ENCODE results near the gene KLRD1.

Gene KLRD1

DNA sequence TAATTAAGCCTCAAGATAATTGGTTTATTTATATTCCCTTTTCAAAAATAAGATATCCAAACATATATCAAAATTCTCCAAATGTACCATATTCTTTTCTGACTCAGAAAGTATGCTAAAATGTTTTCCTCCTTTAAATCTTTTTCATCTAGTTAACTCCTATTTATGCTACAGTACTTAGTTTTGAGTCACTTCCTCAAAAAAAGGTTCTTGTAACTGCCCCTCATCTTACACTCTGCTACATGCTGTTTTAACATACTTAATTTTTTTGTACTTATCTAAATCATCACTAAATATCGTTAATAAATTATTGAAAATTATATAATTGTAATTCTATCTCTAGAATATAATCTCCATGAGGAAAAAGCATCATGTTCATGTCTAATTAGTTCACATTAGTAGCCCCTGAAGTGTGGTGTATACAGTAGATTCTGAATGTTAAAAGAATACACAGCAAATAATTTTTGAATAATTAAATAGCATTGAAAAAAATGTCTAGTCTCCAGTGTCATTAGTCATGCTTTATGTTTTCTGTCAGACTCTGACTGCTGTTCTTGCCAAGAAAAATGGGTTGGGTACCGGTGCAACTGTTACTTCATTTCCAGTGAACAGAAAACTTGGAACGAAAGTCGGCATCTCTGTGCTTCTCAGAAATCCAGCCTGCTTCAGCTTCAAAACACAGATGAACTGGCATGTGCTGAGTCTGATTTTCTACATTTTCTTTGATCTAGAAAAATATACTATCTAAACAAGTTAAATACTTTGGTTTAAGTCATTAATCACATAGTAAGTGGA lies 3.5 kb downstream of the KLRD1 start:
- TF ChIP-seq REST (IDR thresholded peaks at IDR 0.05; ENCODE audit: low read depth) (no peak), ZBTB7A (IDR thresholded peaks at IDR 0.05; ENCODE audit: low read depth) (no peak), EGR1 (IDR thresholded peaks at IDR 0.05) (no peak), TCF12 (IDR thresholded peaks at IDR 0.05; ENCODE audit: low read depth) (no peak), CREB1 (IDR thresholded peaks at IDR 0.05; ENCODE audit: low read depth) (no peak), FOXM1 (IDR thresholded peaks at IDR 0.05; ENCODE audit: borderline replicate concordance, low read depth) (no peak), NFIC (IDR thresholded peaks at IDR 0.05) (no peak), TEAD4 (IDR thresholded peaks at IDR 0.05) (no peak), USF1 (IDR thresholded peaks at IDR 0.05) (no peak), CEBPB (IDR thresholded peaks at IDR 0.05) (no peak)

DNA sequence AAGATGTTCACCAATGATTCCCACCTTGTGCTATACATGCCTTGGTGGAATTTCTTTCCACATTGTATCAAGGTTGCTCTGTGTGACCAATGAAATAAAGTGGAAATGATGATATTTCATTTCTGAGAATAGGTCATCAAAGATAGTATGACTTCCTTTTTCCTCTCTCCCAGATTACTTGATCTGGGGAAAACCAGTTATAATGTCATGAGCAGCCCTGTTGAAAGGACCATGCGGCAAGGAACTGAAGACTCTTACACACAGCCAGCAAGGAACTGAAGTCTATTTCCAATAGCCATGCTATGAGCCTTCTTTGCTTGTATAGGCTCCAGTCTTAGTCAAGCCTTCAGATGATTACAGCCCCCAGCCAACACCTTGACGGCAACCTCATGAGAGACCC lies 11.7 kb downstream of the KLRD1 start:
- no peak for TF ChIP-seq FOXM1 (IDR thresholded peaks at IDR 0.05; ENCODE audit: borderline replicate concordance, low read depth)
- no peak for TF ChIP-seq CREB1 (IDR thresholded peaks at IDR 0.05; ENCODE audit: low read depth)
- no peak for TF ChIP-seq NFIC (IDR thresholded peaks at IDR 0.05)
- TF ChIP-seq ZBTB7A (IDR thresholded peaks at IDR 0.05; ENCODE audit: low read depth), result no peak
- no peak for TF ChIP-seq TAF1 (IDR thresholded peaks at IDR 0.05; ENCODE audit: low read depth)

DNA sequence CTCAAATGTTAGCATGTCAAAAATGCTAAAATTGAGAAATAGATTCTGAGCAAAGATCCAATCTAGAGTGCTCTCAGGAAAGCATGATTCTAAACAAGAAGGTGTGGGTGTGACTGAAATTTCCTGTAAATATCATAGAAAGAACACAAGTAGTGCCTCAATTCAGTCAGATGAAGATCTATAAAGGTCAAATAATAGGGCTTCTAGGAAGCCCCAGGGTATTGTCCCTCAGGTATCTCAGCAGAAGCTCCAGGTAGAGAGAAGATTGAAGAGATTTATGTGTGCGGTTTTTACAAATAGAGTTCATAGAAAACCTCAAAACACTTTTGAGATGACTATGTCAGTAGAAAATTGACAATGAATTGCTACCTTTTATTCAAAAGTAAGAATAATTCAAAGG lies 13.0 kb downstream of the KLRD1 start:
- TF ChIP-seq RAD21 (IDR thresholded peaks at IDR 0.05; ENCODE audit: low read depth) (no peak), EP300 (IDR thresholded peaks at IDR 0.05; ENCODE audit: borderline replicate concordance) (no peak), TCF12 (IDR thresholded peaks at IDR 0.05; ENCODE audit: low read depth) (no peak)

DNA sequence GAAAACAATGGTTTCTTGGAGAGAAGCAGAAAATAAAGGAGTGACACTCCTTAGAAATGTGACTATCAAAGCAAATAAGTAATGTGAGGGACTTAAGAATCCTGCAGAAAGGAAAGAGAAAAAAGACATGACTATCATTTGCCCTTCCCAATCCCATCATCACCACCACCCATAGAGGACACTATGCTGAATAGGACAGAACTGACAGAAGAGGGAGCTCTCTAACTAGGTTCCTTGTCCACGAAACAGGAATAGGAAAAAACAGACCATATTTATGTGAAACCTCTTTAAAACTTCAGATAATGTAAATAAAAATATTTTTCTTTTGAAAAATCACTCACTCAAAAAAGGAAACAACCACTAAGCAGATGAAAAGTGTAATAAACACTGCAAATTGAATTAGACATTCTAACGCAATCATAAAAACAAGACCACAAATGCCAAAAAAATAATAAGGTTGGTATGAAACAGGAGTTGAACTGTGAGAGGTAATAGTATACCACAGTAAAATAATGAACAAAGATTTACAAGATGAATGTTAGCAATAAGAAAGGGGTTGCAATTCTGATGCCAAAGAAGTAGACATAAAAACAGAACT lies 24.1 kb downstream of the KLRD1 start:
- TF ChIP-seq RAD21 (IDR thresholded peaks at IDR 0.05; ENCODE audit: low read depth) (peak; percentile 98), ZBTB7A (IDR thresholded peaks at IDR 0.05; ENCODE audit: low read depth) (no peak)

DNA sequence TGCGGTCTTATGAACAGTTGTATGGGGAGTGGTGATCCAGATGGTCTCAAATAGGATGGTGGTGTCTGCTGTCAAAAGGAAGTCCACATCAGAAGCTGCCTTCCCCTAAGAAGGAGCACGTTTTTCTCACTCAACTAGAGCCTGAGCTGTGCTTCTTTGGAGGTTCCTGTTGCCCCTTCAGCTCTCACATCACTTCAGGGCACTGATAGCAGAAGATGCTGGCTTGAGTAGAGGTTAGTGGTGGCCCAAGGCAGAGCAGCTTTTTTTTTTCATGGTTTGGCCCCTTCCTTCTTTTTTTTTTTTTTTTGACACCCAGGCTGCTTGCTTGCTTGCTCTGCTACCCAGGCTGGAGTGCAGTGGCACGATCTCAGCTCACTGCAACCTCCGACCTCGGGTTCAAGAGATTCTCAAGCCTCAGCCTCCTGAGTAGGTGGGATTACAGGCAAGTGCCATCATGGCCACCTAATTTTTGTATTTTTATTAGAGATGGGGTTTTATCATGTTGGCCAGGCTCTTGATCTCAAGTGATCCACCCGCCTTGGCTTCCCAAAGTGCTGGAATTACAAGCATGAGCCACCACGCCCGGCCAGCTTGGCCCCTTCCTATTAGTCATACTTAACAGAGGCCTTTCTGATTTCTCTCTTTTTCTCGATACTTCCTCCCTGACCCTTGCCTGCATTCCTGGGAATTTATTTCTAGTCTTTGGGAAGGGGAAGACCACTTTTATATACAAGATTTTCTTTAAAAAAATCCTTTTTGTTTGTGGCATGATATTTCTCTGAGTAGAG lies 31.6 kb downstream of the KLRD1 start:
- TF ChIP-seq CREB1 (IDR thresholded peaks at IDR 0.05; ENCODE audit: low read depth), result no peak
- TF ChIP-seq TAF1 (IDR thresholded peaks at IDR 0.05; ENCODE audit: low read depth), result no peak
- TF ChIP-seq NFIC (IDR thresholded peaks at IDR 0.05), result no peak
- no peak for TF ChIP-seq ZBTB7A (IDR thresholded peaks at IDR 0.05; ENCODE audit: low read depth)
- no peak for TF ChIP-seq REST (IDR thresholded peaks at IDR 0.05; ENCODE audit: low read depth)
- no peak for TF ChIP-seq RAD21 (IDR thresholded peaks at IDR 0.05; ENCODE audit: low read depth)
- TF ChIP-seq USF1 (IDR thresholded peaks at IDR 0.05), result no peak
- no peak for TF ChIP-seq TEAD4 (IDR thresholded peaks at IDR 0.05)
- no peak for TF ChIP-seq MAX (IDR thresholded peaks at IDR 0.05)
- TF ChIP-seq EGR1 (IDR thresholded peaks at IDR 0.05), result no peak
- TF ChIP-seq FOXM1 (IDR thresholded peaks at IDR 0.05; ENCODE audit: borderline replicate concordance, low read depth), result no peak
- no peak for TF ChIP-seq CEBPB (IDR thresholded peaks at IDR 0.05)
- no peak for TF ChIP-seq EP300 (IDR thresholded peaks at IDR 0.05; ENCODE audit: borderline replicate concordance)
- TF ChIP-seq TCF12 (IDR thresholded peaks at IDR 0.05; ENCODE audit: low read depth), result no peak
- no peak for TF ChIP-seq YY1 (IDR thresholded peaks at IDR 0.05; ENCODE audit: low read depth)

Data from Ishikawa (cell line).